ENCODE results near the gene OR52E8.

OR52E8 gene

GRCh38 chr11:5846701-5847100 is 10.8 kb downstream of the OR52E8 start:
- no peaks in the 10 kb centered on the region for H3K36me3 Mint-ChIP-seq (ENCODE audit: low read depth)
- TF ChIP-seq CTCF (IDR thresholded peaks at IDR 0.05; ENCODE audit: unreplicated experiment in 3 of 3): no peak
- no peak overlapping the region for H3K27ac Mint-ChIP-seq
- no peak overlapping the region for H3K4me3 Mint-ChIP-seq
- no peaks in the 10 kb centered on the region for H3K27me3 Mint-ChIP-seq (ENCODE audit: low read depth)
- H3K9me3 Mint-ChIP-seq: no peaks in the 10 kb centered on the region
- no peaks in the 10 kb centered on the region for H3K4me1 Mint-ChIP-seq

GRCh38 chr11:5841797-5842196 is 15.7 kb downstream of the OR52E8 start, which contains the start of gene OR52E6:
TSS of gene OR52E6 (minus strand) at chr11:5841897. CDS start at chr11:5841897, 0 bp downstream.
- H3K9me3 Mint-ChIP-seq: peaks cover 5% of the 10 kb centered on the region
- H3K27ac Mint-ChIP-seq: no peak within 1 kb of the TSS
- no peak for TF ChIP-seq CTCF (IDR thresholded peaks at IDR 0.05; ENCODE audit: unreplicated experiment in 3 of 3)
- no peaks in the 10 kb centered on the region for H3K27me3 Mint-ChIP-seq (ENCODE audit: low read depth)
- no peak within 1 kb of the TSS for H3K4me3 Mint-ChIP-seq
- H3K4me1 Mint-ChIP-seq: no peaks in the 10 kb centered on the region
- H3K36me3 Mint-ChIP-seq (ENCODE audit: low read depth): no peaks in the 10 kb centered on the region

- Mint-ChIP-seq H3K4me3 (no peak overlapping the region), H3K27me3 (ENCODE audit: low read depth) (no peaks in the 10 kb centered on the region), H3K36me3 (ENCODE audit: low read depth) (no peaks in the 10 kb centered on the region), H3K27ac (no peak overlapping the region), H3K9me3 (peaks cover 5% of the 10 kb centered on the region), H3K4me1 (no peaks in the 10 kb centered on the region)
- no peak for TF ChIP-seq CTCF (IDR thresholded peaks at IDR 0.05; ENCODE audit: unreplicated experiment in 3 of 3)
Measured at GRCh38 chr11:5837695-5838094, 19.8 kb downstream of the OR52E8 start.

GRCh38 chr11:5833446-5833845 is 24.0 kb downstream of the OR52E8 start:
- Mint-ChIP-seq H3K36me3 (ENCODE audit: low read depth) (no peaks in the 10 kb centered on the region), H3K4me3 (no peak overlapping the region), H3K4me1 (no peaks in the 10 kb centered on the region), H3K27me3 (ENCODE audit: low read depth) (no peaks in the 10 kb centered on the region), H3K9me3 (peaks cover 2% of the 10 kb centered on the region), H3K27ac (no peak overlapping the region)
- no peak for TF ChIP-seq CTCF (IDR thresholded peaks at IDR 0.05; ENCODE audit: unreplicated experiment in 3 of 3)

- no peaks in the 10 kb centered on the region for H3K4me1 Mint-ChIP-seq
- TF ChIP-seq CTCF (IDR thresholded peaks at IDR 0.05; ENCODE audit: unreplicated experiment in 3 of 3): no peak
- H3K36me3 Mint-ChIP-seq (ENCODE audit: low read depth): no peaks in the 10 kb centered on the region
- peaks cover 2% of the 10 kb centered on the region for H3K9me3 Mint-ChIP-seq
- no peak overlapping the region for H3K4me3 Mint-ChIP-seq
- no peaks in the 10 kb centered on the region for H3K27me3 Mint-ChIP-seq (ENCODE audit: low read depth)
- H3K27ac Mint-ChIP-seq: no peak overlapping the region
Measured at GRCh38 chr11:5831196-5831829, 26.2 kb downstream of the OR52E8 start.

- Mint-ChIP-seq H3K27me3 (ENCODE audit: low read depth) (peaks cover 6% of the 10 kb centered on the region), H3K36me3 (ENCODE audit: low read depth) (no peaks in the 10 kb centered on the region), H3K27ac (no peak overlapping the region), H3K4me1 (no peaks in the 10 kb centered on the region), H3K9me3 (no peaks in the 10 kb centered on the region), H3K4me3 (no peak overlapping the region)
- TF ChIP-seq CTCF (IDR thresholded peaks at IDR 0.05; ENCODE audit: unreplicated experiment in 3 of 3): no peak
Measured at GRCh38 chr11:5818245-5818886, 39.1 kb downstream of the OR52E8 start.

Measured in nephron (organoid).